ENCODE results near the gene COL4A1.

Gene COL4A1

GRCh38 chr13:110311443-110312338 lies 4.7 kb upstream of the COL4A1 start:
- TF ChIP-seq TEAD4 (IDR thresholded peaks at IDR 0.05), result no peak
- no peak for TF ChIP-seq TCF12 (IDR thresholded peaks at IDR 0.05; ENCODE audit: low read depth)
- no peak for TF ChIP-seq RAD21 (IDR thresholded peaks at IDR 0.05; ENCODE audit: low read depth)
- no peak for TF ChIP-seq YY1 (IDR thresholded peaks at IDR 0.05; ENCODE audit: low read depth)
- TF ChIP-seq REST (IDR thresholded peaks at IDR 0.05; ENCODE audit: low read depth), result no peak
- TF ChIP-seq NFIC (IDR thresholded peaks at IDR 0.05), result no peak
- TF ChIP-seq, protein P1, sequence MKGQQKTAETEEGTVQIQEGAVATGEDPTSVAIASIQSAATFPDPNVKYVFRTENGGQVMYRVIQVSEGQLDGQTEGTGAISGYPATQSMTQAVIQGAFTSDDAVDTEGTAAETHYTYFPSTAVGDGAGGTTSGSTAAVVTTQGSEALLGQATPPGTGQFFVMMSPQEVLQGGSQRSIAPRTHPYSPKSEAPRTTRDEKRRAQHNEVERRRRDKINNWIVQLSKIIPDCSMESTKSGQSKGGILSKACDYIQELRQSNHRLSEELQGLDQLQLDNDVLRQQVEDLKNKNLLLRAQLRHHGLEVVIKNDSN (IDR thresholded peaks at IDR 0.05), result no peak
- TF ChIP-seq, protein P2, sequence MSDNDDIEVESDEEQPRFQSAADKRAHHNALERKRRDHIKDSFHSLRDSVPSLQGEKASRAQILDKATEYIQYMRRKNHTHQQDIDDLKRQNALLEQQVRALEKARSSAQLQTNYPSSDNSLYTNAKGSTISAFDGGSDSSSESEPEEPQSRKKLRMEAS (IDR thresholded peaks at IDR 0.05), result no peak
- no peak for TF ChIP-seq CREB1 (IDR thresholded peaks at IDR 0.05; ENCODE audit: low read depth)
- TF ChIP-seq EP300 (IDR thresholded peaks at IDR 0.05; ENCODE audit: borderline replicate concordance), result no peak
- TF ChIP-seq EGR1 (IDR thresholded peaks at IDR 0.05), result no peak
- no peak for TF ChIP-seq TAF1 (IDR thresholded peaks at IDR 0.05; ENCODE audit: low read depth)
- no peak for TF ChIP-seq FOXM1 (IDR thresholded peaks at IDR 0.05; ENCODE audit: borderline replicate concordance, low read depth)
- TF ChIP-seq ZBTB7A (IDR thresholded peaks at IDR 0.05; ENCODE audit: low read depth), result no peak
- TF ChIP-seq CEBPB (IDR thresholded peaks at IDR 0.05), result no peak

DNA sequence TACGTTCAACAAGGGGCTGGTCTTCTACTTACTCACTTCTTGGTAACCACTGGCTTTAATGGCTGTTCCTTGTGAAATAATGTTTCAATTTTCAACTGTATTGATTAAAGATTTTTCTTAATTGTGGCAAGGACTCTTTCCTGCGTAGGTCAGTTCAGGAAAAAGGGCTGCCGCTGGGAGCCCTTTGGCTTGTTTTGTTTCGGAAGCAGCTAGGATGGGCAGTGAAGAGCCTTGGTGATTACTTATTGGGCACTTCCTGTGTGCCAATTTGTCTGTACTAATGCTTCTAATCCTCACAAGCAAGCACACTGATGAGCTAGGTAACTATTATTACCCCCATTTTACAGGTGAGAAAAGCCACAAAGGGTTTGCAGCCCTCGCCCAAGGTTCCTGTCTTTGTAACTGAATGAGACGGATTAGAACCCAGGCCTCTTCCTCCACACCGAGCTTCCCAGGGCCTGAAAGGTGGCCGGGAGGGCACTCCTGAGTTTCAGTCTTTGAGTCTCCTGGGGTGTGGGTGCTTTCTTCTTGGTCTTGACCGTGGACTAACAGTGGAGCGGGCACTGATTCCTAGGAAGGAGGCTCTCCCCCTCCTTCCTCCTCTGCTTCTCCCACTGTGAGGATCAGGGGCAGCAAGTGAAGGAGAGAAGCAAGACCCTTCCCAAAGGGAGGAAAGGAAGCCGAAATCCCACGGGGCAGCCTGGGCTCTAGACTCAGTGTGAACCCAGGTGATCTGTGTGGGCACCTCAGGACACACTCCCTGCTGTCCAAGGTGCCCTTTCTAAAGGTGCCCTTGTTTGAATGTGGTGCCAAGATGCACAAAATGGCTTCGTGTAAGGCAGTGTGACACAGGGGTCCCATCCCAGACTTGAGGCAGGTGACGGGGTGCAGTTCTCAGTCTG lies 3.8 kb upstream of the COL4A1 start:
- TF ChIP-seq, protein P2 (IDR thresholded peaks at IDR 0.05), result no peak
- no peak for TF ChIP-seq NFIC (IDR thresholded peaks at IDR 0.05)
- TF ChIP-seq FOXM1 (IDR thresholded peaks at IDR 0.05; ENCODE audit: borderline replicate concordance, low read depth), result no peak
- no peak for TF ChIP-seq YY1 (IDR thresholded peaks at IDR 0.05; ENCODE audit: low read depth)

GRCh38 chr13:110309661-110310524 lies 2.9 kb upstream of the COL4A1 start:
- TF ChIP-seq, protein P2 (IDR thresholded peaks at IDR 0.05), result no peak

GRCh38 chr13:110308656-110309359 lies 1.9 kb upstream of the COL4A1 start:
- no peak for TF ChIP-seq ZBTB7A (IDR thresholded peaks at IDR 0.05; ENCODE audit: low read depth)
- TF ChIP-seq, protein P2 (IDR thresholded peaks at IDR 0.05), result peak; percentile 4; the same call in 1 of the 2 replicates

DNA sequence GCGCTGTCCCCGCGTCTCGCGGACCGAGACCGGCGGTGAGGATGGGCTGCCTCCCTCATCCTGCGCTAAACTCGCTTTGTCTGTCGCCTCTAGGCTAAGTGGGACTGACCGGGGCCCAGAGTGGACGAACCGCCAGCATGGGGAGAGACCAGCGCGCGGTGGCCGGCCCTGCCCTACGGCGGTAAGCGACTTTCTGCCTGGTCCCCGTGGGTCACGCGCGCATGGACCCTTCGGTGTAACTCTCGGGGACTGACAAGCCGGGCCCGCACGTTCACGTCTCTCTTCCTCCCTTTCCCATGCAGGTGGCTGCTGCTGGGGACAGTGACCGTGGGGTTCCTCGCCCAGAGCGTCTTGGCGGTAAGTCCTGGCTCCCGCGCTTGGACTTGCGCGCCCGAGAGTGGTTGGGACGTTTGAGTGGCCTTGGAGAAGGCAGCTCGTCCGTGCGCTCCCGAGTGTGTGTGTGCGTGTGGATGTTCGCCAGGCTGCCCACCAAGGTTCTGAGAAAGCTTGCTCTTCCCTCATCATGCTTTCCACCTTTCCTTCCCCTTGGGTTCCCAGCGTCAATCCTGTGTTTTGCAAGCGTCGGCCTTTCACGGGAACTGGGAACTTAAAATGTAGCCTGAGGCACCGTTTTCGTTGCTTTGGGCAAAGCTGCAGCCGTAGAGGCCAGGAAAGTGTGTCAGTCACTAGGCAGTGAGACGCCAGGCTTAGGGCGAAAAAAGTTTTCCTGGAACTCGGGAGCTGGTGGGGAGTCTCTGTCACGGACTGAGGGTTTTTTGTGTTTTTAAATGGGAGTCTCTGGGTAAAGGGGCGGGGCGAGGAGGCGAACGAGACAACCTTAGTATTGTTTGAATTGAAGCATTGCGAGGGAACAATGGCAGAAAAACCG lies 1.1 kb upstream of the COL4A1 start:
- TF ChIP-seq, protein P2 (IDR thresholded peaks at IDR 0.05), result peak; percentile 39; the same call in 1 of the 2 replicates
- no peak for TF ChIP-seq TCF12 (IDR thresholded peaks at IDR 0.05; ENCODE audit: low read depth)

All from Ishikawa (cell line).